WTC11 (cell line): Measurements from ENCODE around the gene CACNA1H. TPM values are rescaled to one million over a fixed set of nuclear protein-coding genes. Genes with fewer than 3 reads are reported as not detected.

ENCODE experiments used
- ATAC-seq: fragments of 200-7000 bp; cut with Tn5 transposase; 2 replicates; pipeline ENCODE4 v1.10.0; 2021; ENCODE audit warnings: mild to moderate bottlenecking, moderate library complexity
- CTCF ChIA-PET: fragments of 300-600 bp; sonication (Branson Sonifier 250); formaldehyde crosslinking; loops from one replicate; lab custom pipeline; 2021; ENCODE audit warnings: antibody characterized with exemption; lab: Charles Lee
- POLR2A ChIA-PET: fragments of 350-600 bp; sonication (Branson Sonifier 250); formaldehyde crosslinking; loops from one replicate; lab custom pipeline; 2021; ENCODE audit warnings: antibody characterized with exemption; lab: Charles Lee
- DNase-seq: peaks from one replicate; pipeline ENCODE4 v3.0.0; 2021; ENCODE audit warnings: low spot score
- H3K27ac Mint-ChIP-seq: 2 replicates; pipeline ENCODE4 v1.8.0; 2021; ENCODE audit warnings: mixed read lengths
- H3K27me3 Mint-ChIP-seq: 2 replicates; pipeline ENCODE4 v1.8.0; 2021; ENCODE audit warnings: low read depth, mild to moderate bottlenecking, moderate library complexity, mixed read lengths
- H3K36me3 Mint-ChIP-seq: 2 replicates; pipeline ENCODE4 v1.8.0; 2021; ENCODE audit warnings: mixed read lengths
- H3K4me1 Mint-ChIP-seq: 2 replicates; pipeline ENCODE4 v1.8.0; 2022; ENCODE audit warnings: mixed read lengths
- H3K4me3 Mint-ChIP-seq: 2 replicates; pipeline ENCODE4 v1.8.0; 2021; ENCODE audit warnings: mild to moderate bottlenecking, moderate library complexity, mixed read lengths
- H3K9me3 Mint-ChIP-seq: 2 replicates; pipeline ENCODE4 v1.8.0; 2021; ENCODE audit warnings: mixed read lengths
- ATF1 ChIP-seq: sonication (generic); formaldehyde crosslinking; IDR thresholded peaks from 2 replicates; pipeline ENCODE4 v1.8.1; 2023; ENCODE audit warnings: mild to moderate bottlenecking, moderate library complexity, missing genetic modification reagents
- CBFB ChIP-seq: sonication (generic); formaldehyde crosslinking; IDR thresholded peaks from 2 replicates; pipeline ENCODE4 v1.8.1; 2022; ENCODE audit warnings: mild to moderate bottlenecking, low read depth, missing genetic modification reagents
- GRHL2 ChIP-seq: fragments of 250-450 bp; sonication (Bioruptor Pico); IDR thresholded peaks from 2 replicates; pipeline ENCODE4 v1.8.0; 2022; ENCODE audit warnings: mild to moderate bottlenecking, moderate library complexity; ENCODE audit not compliant: insufficient replicate concordance, severe bottlenecking
- MXD4 ChIP-seq: fragments of 250-450 bp; sonication (Bioruptor Pico); IDR thresholded peaks from 2 replicates; pipeline ENCODE4 v1.8.0; 2021; ENCODE audit warnings: mild to moderate bottlenecking, moderate library complexity, borderline replicate concordance
- MYBL2 ChIP-seq: sonication (generic); formaldehyde crosslinking; IDR thresholded peaks from 2 replicates; pipeline ENCODE4 v1.8.1; 2023; ENCODE audit warnings: mild to moderate bottlenecking, moderate library complexity, missing genetic modification reagents
- NR1H2 ChIP-seq: sonication (generic); formaldehyde crosslinking; IDR thresholded peaks from 2 replicates; pipeline ENCODE4 v1.9.0; 2021; ENCODE audit warnings: mild to moderate bottlenecking, moderate library complexity, missing genetic modification reagents
- NR2C2 ChIP-seq: sonication (generic); formaldehyde crosslinking; IDR thresholded peaks from 2 replicates; pipeline ENCODE4 v1.8.0; 2022; ENCODE audit warnings: mild to moderate bottlenecking, missing genetic modification reagents
- RORB ChIP-seq: fragments of 250-450 bp; sonication (Bioruptor Pico); IDR thresholded peaks from 2 replicates; pipeline ENCODE4 v1.9.0; 2021; ENCODE audit warnings: mild to moderate bottlenecking
- TEAD4 ChIP-seq: sonication (generic); formaldehyde crosslinking; IDR thresholded peaks from 2 replicates; pipeline ENCODE4 v1.8.0; 2022; ENCODE audit warnings: mild to moderate bottlenecking, missing genetic modification reagents
- TP53 ChIP-seq: sonication (generic); formaldehyde crosslinking; IDR thresholded peaks from 2 replicates; pipeline ENCODE4 v1.8.1; 2023; ENCODE audit warnings: mild to moderate bottlenecking, missing genetic modification reagents
- ZBTB21 ChIP-seq: sonication (generic); formaldehyde crosslinking; IDR thresholded peaks from 2 replicates; pipeline ENCODE4 v1.8.1; 2023; ENCODE audit warnings: mild to moderate bottlenecking, missing genetic modification reagents, borderline replicate concordance
- ZNF121 ChIP-seq: sonication (generic); formaldehyde crosslinking; IDR thresholded peaks from 2 replicates; pipeline ENCODE4 v1.8.0; 2023; ENCODE audit warnings: missing genetic modification reagents
- ZNF219 ChIP-seq: sonication (generic); formaldehyde crosslinking; IDR thresholded peaks from 2 replicates; pipeline ENCODE4 v1.8.0; 2023; ENCODE audit warnings: missing genetic modification reagents, mild to moderate bottlenecking, borderline replicate concordance
- ZNF232 ChIP-seq: sonication (generic); formaldehyde crosslinking; IDR thresholded peaks from 2 replicates; pipeline ENCODE4 v1.8.0; 2022; ENCODE audit warnings: mild to moderate bottlenecking, missing genetic modification reagents
- ZNF416 ChIP-seq: fragments of 250-450 bp; sonication (Bioruptor Pico); IDR thresholded peaks from 2 replicates; pipeline ENCODE4 v1.9.0; 2021; ENCODE audit warnings: mild to moderate bottlenecking, inconsistent platforms
- ZNF671 ChIP-seq: fragments of 250-450 bp; sonication (Bioruptor Pico); IDR thresholded peaks from 2 replicates; pipeline ENCODE4 v1.8.0; 2021; ENCODE audit warnings: mild to moderate bottlenecking
- total RNA-seq: library from RNA; stranded (reverse); gene quantifications from 3 replicates; pipeline ENCODE4 v1.2.3, GENCODE V29; 2021
- TF ChIP-seq, protein P1 (sequence below): sonication (generic); formaldehyde crosslinking; IDR thresholded peaks from 2 replicates; pipeline ENCODE4 v1.8.1; 2023; ENCODE audit warnings: mild to moderate bottlenecking, missing genetic modification reagents, moderate library complexity
- TF ChIP-seq, protein P2 (sequence below): fragments of 250-450 bp; sonication (Bioruptor Pico); IDR thresholded peaks from 2 replicates; pipeline ENCODE4 v1.9.0; 2021; ENCODE audit warnings: mild to moderate bottlenecking
- TF ChIP-seq, protein P3 (sequence below): sonication (generic); formaldehyde crosslinking; IDR thresholded peaks from 2 replicates; pipeline ENCODE4 v1.8.0; 2022; ENCODE audit warnings: mild to moderate bottlenecking, missing genetic modification reagents
- TF ChIP-seq, protein P4 (sequence below): fragments of 200-600 bp; IDR thresholded peaks from 2 replicates; pipeline ENCODE4 v1.8.0; 2022; ENCODE audit warnings: antibody characterized with exemption
- TF ChIP-seq, protein P5 (sequence below): sonication (generic); formaldehyde crosslinking; conservative IDR thresholded peaks from 2 replicates; pipeline ENCODE4 v1.8.1; 2023; ENCODE audit warnings: mild to moderate bottlenecking, low read depth, missing genetic modification reagents, moderate library complexity
- TF ChIP-seq, protein P6 (sequence below): sonication (generic); formaldehyde crosslinking; IDR thresholded peaks from 2 replicates; pipeline ENCODE4 v1.8.1; 2022; ENCODE audit warnings: low read depth, mild to moderate bottlenecking, moderate library complexity, missing genetic modification reagents, borderline replicate concordance
- TF ChIP-seq, protein P7 (sequence below): fragments of 250-450 bp; sonication (Bioruptor Pico); IDR thresholded peaks from 2 replicates; pipeline ENCODE4 v1.8.0; 2021; ENCODE audit warnings: mild to moderate bottlenecking

The CACNA1H gene
- total RNA-seq, 1 experiment from 2014 or later = 38.0 TPM

DNA sequence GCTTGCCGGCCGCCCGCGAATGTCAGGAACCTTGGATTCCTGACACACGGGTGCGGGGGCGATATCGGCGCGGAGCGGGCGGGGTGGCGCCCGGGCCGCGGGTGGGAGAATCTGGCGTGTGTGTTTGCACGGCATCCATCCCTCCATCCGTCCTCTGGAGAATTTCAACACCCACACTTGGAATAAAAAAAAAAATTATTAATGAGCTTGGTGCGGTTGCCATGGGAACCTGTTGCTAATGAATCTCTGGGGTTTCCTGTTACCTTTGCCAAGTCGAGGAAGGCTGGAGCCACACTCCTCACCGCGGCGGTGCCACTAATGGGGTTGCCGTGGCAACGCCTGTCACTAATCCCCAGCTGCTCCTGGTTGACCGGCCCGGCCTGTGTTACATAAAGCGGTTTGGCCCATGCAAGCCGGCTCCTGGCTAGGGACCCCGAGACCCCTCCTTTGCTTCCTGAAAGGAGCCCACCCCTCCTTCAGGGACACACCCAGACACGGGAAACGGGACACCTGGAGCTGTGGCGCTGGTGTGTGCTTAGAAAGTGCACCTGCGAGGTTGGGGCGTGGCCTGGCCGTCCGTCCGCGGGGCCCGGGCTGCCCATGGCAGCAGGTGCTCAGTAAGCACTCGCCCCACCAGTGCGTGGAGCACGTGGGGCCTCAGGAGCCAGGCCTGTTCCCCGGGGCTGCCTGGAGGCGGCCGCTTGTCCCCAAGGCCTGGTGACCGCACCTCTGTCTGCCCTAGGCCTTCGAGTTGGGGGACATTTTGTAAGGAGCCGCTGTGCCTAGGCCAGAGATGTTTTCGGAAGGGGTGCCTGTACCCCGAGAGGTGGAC, 14.6 kb downstream of the CACNA1H start (continued):
- TF ChIP-seq ZBTB21 (no peak), ZNF121 (CRISPR knock-in tag) (no peak), ZNF671 (CRISPR knock-in tag) (no peak), MXD4 (CRISPR knock-in tag) (no peak), TEAD4 (CRISPR knock-in tag) (no peak), MYBL2 (CRISPR knock-in tag) (no peak), ZNF416 (CRISPR knock-in tag) (no peak), ATF1 (CRISPR knock-in tag) (no peak), ZNF219 (CRISPR knock-in tag) (no peak)
- TF ChIP-seq, protein P1, sequence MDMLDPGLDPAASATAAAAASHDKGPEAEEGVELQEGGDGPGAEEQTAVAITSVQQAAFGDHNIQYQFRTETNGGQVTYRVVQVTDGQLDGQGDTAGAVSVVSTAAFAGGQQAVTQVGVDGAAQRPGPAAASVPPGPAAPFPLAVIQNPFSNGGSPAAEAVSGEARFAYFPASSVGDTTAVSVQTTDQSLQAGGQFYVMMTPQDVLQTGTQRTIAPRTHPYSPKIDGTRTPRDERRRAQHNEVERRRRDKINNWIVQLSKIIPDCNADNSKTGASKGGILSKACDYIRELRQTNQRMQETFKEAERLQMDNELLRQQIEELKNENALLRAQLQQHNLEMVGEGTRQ (CRISPR knock-in tag) = no peak
- TF ChIP-seq, protein P2, sequence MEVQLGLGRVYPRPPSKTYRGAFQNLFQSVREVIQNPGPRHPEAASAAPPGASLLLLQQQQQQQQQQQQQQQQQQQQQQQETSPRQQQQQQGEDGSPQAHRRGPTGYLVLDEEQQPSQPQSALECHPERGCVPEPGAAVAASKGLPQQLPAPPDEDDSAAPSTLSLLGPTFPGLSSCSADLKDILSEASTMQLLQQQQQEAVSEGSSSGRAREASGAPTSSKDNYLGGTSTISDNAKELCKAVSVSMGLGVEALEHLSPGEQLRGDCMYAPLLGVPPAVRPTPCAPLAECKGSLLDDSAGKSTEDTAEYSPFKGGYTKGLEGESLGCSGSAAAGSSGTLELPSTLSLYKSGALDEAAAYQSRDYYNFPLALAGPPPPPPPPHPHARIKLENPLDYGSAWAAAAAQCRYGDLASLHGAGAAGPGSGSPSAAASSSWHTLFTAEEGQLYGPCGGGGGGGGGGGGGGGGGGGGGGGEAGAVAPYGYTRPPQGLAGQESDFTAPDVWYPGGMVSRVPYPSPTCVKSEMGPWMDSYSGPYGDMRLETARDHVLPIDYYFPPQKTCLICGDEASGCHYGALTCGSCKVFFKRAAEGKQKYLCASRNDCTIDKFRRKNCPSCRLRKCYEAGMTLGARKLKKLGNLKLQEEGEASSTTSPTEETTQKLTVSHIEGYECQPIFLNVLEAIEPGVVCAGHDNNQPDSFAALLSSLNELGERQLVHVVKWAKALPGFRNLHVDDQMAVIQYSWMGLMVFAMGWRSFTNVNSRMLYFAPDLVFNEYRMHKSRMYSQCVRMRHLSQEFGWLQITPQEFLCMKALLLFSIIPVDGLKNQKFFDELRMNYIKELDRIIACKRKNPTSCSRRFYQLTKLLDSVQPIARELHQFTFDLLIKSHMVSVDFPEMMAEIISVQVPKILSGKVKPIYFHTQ (CRISPR knock-in tag) = no peak
- TF ChIP-seq, protein P3, sequence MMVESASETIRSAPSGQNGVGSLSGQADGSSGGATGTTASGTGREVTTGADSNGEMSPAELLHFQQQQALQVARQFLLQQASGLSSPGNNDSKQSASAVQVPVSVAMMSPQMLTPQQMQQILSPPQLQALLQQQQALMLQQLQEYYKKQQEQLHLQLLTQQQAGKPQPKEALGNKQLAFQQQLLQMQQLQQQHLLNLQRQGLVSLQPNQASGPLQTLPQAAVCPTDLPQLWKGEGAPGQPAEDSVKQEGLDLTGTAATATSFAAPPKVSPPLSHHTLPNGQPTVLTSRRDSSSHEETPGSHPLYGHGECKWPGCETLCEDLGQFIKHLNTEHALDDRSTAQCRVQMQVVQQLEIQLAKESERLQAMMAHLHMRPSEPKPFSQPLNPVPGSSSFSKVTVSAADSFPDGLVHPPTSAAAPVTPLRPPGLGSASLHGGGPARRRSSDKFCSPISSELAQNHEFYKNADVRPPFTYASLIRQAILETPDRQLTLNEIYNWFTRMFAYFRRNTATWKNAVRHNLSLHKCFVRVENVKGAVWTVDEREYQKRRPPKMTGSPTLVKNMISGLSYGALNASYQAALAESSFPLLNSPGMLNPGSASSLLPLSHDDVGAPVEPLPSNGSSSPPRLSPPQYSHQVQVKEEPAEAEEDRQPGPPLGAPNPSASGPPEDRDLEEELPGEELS (CRISPR knock-in tag) = no peak

DNA sequence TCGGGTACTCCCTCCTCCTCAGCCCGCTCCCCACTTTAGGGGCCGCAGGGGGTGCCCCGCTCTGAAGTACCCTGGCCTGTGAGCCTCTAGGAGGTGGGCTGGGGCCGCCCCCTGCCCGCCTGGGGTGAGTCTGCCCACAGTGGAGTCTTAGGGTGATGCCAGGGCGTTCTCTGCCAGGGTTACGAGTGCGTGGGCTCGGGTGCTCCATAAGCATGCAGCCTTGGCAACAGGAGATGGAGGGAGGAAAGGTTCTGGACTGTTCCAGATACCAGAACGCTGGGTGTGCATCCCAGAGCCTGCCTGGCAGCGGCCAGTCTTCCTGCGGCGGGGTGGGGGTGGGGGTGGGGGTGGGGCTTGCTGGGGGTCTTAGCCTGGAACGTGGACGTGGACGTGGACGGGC, 15.9 kb downstream of the CACNA1H start:
- H3K9me3 Mint-ChIP-seq = no peaks in the 10 kb centered on the region
- no peak overlapping the region for H3K27ac Mint-ChIP-seq
- no peaks in the 10 kb centered on the region for H3K36me3 Mint-ChIP-seq
- H3K4me3 Mint-ChIP-seq = no peak overlapping the region
- ChIA-PET CTCF (no interaction called here), POLR2A (no interaction called here)
- no peaks in the 10 kb centered on the region for H3K27me3 Mint-ChIP-seq
- DNase-seq (no peak), ATAC-seq (no peak)
- no peaks in the 10 kb centered on the region for H3K4me1 Mint-ChIP-seq
- TF ChIP-seq RORB (CRISPR knock-in tag) = no peak
- TF ChIP-seq TP53 (CRISPR knock-in tag) = no peak
- TF ChIP-seq ZNF232 (CRISPR knock-in tag) = no peak
- TF ChIP-seq, protein P4, sequence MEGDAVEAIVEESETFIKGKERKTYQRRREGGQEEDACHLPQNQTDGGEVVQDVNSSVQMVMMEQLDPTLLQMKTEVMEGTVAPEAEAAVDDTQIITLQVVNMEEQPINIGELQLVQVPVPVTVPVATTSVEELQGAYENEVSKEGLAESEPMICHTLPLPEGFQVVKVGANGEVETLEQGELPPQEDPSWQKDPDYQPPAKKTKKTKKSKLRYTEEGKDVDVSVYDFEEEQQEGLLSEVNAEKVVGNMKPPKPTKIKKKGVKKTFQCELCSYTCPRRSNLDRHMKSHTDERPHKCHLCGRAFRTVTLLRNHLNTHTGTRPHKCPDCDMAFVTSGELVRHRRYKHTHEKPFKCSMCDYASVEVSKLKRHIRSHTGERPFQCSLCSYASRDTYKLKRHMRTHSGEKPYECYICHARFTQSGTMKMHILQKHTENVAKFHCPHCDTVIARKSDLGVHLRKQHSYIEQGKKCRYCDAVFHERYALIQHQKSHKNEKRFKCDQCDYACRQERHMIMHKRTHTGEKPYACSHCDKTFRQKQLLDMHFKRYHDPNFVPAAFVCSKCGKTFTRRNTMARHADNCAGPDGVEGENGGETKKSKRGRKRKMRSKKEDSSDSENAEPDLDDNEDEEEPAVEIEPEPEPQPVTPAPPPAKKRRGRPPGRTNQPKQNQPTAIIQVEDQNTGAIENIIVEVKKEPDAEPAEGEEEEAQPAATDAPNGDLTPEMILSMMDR = no peak
- TF ChIP-seq, protein P5, sequence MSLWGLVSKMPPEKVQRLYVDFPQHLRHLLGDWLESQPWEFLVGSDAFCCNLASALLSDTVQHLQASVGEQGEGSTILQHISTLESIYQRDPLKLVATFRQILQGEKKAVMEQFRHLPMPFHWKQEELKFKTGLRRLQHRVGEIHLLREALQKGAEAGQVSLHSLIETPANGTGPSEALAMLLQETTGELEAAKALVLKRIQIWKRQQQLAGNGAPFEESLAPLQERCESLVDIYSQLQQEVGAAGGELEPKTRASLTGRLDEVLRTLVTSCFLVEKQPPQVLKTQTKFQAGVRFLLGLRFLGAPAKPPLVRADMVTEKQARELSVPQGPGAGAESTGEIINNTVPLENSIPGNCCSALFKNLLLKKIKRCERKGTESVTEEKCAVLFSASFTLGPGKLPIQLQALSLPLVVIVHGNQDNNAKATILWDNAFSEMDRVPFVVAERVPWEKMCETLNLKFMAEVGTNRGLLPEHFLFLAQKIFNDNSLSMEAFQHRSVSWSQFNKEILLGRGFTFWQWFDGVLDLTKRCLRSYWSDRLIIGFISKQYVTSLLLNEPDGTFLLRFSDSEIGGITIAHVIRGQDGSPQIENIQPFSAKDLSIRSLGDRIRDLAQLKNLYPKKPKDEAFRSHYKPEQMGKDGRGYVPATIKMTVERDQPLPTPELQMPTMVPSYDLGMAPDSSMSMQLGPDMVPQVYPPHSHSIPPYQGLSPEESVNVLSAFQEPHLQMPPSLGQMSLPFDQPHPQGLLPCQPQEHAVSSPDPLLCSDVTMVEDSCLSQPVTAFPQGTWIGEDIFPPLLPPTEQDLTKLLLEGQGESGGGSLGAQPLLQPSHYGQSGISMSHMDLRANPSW (CRISPR knock-in tag) = no peak
- TF ChIP-seq NR2C2 = no peak
- TF ChIP-seq, protein P6, sequence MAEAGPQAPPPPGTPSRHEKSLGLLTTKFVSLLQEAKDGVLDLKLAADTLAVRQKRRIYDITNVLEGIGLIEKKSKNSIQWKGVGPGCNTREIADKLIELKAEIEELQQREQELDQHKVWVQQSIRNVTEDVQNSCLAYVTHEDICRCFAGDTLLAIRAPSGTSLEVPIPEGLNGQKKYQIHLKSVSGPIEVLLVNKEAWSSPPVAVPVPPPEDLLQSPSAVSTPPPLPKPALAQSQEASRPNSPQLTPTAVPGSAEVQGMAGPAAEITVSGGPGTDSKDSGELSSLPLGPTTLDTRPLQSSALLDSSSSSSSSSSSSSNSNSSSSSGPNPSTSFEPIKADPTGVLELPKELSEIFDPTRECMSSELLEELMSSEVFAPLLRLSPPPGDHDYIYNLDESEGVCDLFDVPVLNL = no peak
- no peak for TF ChIP-seq CBFB (CRISPR knock-in tag)
- TF ChIP-seq, protein P7, sequence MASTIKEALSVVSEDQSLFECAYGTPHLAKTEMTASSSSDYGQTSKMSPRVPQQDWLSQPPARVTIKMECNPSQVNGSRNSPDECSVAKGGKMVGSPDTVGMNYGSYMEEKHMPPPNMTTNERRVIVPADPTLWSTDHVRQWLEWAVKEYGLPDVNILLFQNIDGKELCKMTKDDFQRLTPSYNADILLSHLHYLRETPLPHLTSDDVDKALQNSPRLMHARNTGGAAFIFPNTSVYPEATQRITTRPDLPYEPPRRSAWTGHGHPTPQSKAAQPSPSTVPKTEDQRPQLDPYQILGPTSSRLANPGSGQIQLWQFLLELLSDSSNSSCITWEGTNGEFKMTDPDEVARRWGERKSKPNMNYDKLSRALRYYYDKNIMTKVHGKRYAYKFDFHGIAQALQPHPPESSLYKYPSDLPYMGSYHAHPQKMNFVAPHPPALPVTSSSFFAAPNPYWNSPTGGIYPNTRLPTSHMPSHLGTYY (CRISPR knock-in tag) = no peak
- TF ChIP-seq GRHL2 (CRISPR knock-in tag) = no peak
- TF ChIP-seq NR1H2 = no peak
- TF ChIP-seq ZBTB21 = no peak
